Measurements from ENCODE around the gene SPATA32.

The SPATA32 gene

DNA sequence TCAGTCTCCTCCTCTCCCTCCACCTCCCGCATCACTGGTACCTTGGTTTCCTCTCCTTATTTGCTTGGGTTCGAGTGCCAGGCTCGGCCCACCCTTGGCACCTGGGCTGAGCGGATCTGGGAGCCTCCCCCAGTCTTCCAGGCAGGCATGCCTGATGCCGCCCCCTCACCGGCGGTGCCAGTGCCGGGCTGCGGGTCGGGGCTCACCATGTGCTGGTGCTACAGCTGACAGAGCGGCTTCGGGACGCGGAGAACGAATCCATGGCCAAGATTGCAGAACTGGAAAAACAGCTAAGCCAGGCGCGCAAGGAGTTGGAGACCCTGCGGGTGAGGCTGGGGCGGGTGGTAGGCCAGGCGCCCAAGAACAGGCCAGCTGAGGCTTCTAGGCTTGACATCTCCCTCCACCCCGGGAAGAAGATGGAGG is 21.0 kb downstream of the SPATA32 start:
- Histone ChIP-seq H3K4me2 (no peak overlapping the region), H3K4me1 (ENCODE audit: low read depth, poor library complexity, severe bottlenecking) (peaks cover 23% of the 10 kb centered on the region), H4K20me1 (ENCODE audit: insufficient read depth) (no peaks in the 10 kb centered on the region), H3K4me3 (IDR thresholded peaks at IDR 0.05; ENCODE audit: insufficient read depth, low read depth, low read length) (no peak overlapping the region), H3K36me3 (ENCODE audit: insufficient read depth) (peaks cover 6% of the 10 kb centered on the region; the same call in 1 of the 2 replicates), H3K27me3 (ENCODE audit: insufficient read depth, low read depth) (no peaks in the 10 kb centered on the region), H3K9ac (no peak overlapping the region), H2AFZ (ENCODE audit: low read depth) (no peak overlapping the region), H3K79me2 (ENCODE audit: insufficient read depth, low read depth) (peaks cover 17% of the 10 kb centered on the region; the same call in 1 of the 2 replicates), H3K27ac (no peak overlapping the region)
- no peak for TF ChIP-seq CTCF (conservative IDR thresholded peaks at IDR 0.05; ENCODE audit: low read depth, low read length)

- no peak overlapping the region for H3K9ac ChIP-seq
- H3K36me3 ChIP-seq (ENCODE audit: insufficient read depth), result peaks cover 3% of the 10 kb centered on the region; the same call in 1 of the 2 replicates
- H3K4me3 ChIP-seq (IDR thresholded peaks at IDR 0.05; ENCODE audit: insufficient read depth, low read depth, low read length), result no peak overlapping the region
- peaks cover 50% of the 10 kb centered on the region for H3K4me1 ChIP-seq (ENCODE audit: low read depth, poor library complexity, severe bottlenecking)
- H4K20me1 ChIP-seq (ENCODE audit: insufficient read depth), result no peaks in the 10 kb centered on the region
- H2AFZ ChIP-seq (ENCODE audit: low read depth), result no peak overlapping the region
- H3K27me3 ChIP-seq (ENCODE audit: insufficient read depth, low read depth), result no peaks in the 10 kb centered on the region
- peaks cover 23% of the 10 kb centered on the region; the same call in 1 of the 2 replicates for H3K79me2 ChIP-seq (ENCODE audit: insufficient read depth, low read depth)
- no peak overlapping the region for H3K4me2 ChIP-seq
- no peak overlapping the region for H3K27ac ChIP-seq
- no peak for TF ChIP-seq CTCF (conservative IDR thresholded peaks at IDR 0.05; ENCODE audit: low read depth, low read length)
These were observed 23.6 kb downstream of the SPATA32 start for GRCh38 chr17:45238155-45238774.

DNA sequence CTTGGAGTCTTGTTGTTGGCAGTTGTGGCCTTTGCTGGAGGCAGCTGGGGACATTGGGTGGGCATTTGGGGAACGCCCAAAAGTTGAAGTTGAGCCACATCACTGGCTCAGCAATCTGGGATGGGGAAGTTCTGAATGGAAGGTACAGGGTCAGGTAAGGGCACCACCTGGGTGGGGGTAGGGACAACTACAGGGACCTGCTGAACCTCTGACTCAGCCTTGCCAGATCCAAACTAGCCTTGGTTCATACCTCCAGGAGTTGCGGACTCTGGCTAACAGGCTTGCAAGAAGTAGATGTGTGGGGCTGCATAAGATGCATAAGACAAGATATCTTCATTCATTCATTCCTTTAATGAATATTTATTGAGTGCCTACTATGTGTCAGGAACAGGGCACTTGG is 24.2 kb downstream of the SPATA32 start:
- no peak overlapping the region for H3K9ac ChIP-seq
- H3K27ac ChIP-seq, result peak overlapping the region; percentile 21; the same call in 1 of the 2 replicates
- H3K27me3 ChIP-seq (ENCODE audit: insufficient read depth, low read depth), result no peaks in the 10 kb centered on the region
- H3K4me2 ChIP-seq, result no peak overlapping the region; the same call in 1 of the 2 replicates
- TF ChIP-seq CTCF (conservative IDR thresholded peaks at IDR 0.05; ENCODE audit: low read depth, low read length), result no peak
- H3K36me3 ChIP-seq (ENCODE audit: insufficient read depth), result peaks cover 3% of the 10 kb centered on the region; the same call in 1 of the 2 replicates
- H4K20me1 ChIP-seq (ENCODE audit: insufficient read depth), result no peaks in the 10 kb centered on the region
- H3K79me2 ChIP-seq (ENCODE audit: insufficient read depth, low read depth), result peaks cover 25% of the 10 kb centered on the region; the same call in 1 of the 2 replicates
- peaks cover 55% of the 10 kb centered on the region for H3K4me1 ChIP-seq (ENCODE audit: low read depth, poor library complexity, severe bottlenecking)
- H3K4me3 ChIP-seq (IDR thresholded peaks at IDR 0.05; ENCODE audit: insufficient read depth, low read depth, low read length), result no peak overlapping the region
- no peak overlapping the region for H2AFZ ChIP-seq (ENCODE audit: low read depth)

- Histone ChIP-seq H3K79me2 (ENCODE audit: insufficient read depth, low read depth) (peaks cover 40% of the 10 kb centered on the region), H3K36me3 (ENCODE audit: insufficient read depth) (peaks cover 3% of the 10 kb centered on the region; the same call in 1 of the 2 replicates), H3K27me3 (ENCODE audit: insufficient read depth, low read depth) (no peaks in the 10 kb centered on the region), H3K27ac (peak overlapping the region; percentile 21; the same call in 1 of the 2 replicates), H2AFZ (ENCODE audit: low read depth) (no peak overlapping the region), H3K4me1 (ENCODE audit: low read depth, poor library complexity, severe bottlenecking) (peaks cover 70% of the 10 kb centered on the region), H3K4me3 (IDR thresholded peaks at IDR 0.05; ENCODE audit: insufficient read depth, low read depth, low read length) (no peak overlapping the region), H3K4me2 (no peak overlapping the region; the same call in 1 of the 2 replicates), H3K9ac (no peak overlapping the region), H4K20me1 (ENCODE audit: insufficient read depth) (no peaks in the 10 kb centered on the region)
- TF ChIP-seq CTCF (conservative IDR thresholded peaks at IDR 0.05; ENCODE audit: low read depth, low read length), result no peak
These were observed 25.6 kb downstream of the SPATA32 start for GRCh38 chr17:45236282-45236606.
